GM12878 (cell line): ENCODE data around the gene SMARCD3. TPM values are rescaled to one million over a fixed set of nuclear protein-coding genes. Genes with fewer than 3 reads are reported as not detected.

Source experiments
- ATAC-seq: fragments of 200-7000 bp; cut with Tn5 transposase; 3 replicates; pipeline ENCODE4 v1.9.1; 2020; ENCODE audit warnings: mild to moderate bottlenecking, moderate library complexity
- BruUV-seq: library from RNA; stranded (reverse); fragments of 400-500 nt; replicated peaks from 2 replicates; lab custom pipeline; 2021; lab: Mats Ljungman, UMichigan
- CTCF ChIA-PET: fragments of 300-600 bp; sonication (Branson Sonifier 250); formaldehyde crosslinking; extraction: SDS; loops from one replicate; lab custom pipeline; 2021; ENCODE audit warnings: inconsistent platforms; lab: Yijun Ruan, JAX
- POLR2A ChIA-PET: fragments of 350-600 bp; formaldehyde crosslinking; extraction: SDS; loops from one replicate; lab custom pipeline; 2021; ENCODE audit warnings: inconsistent platforms; lab: Charles Lee
- RAD21 ChIA-PET: fragments of 300-600 bp; sonication (Branson Sonifier 250); formaldehyde crosslinking; loops from one replicate; lab custom pipeline; 2023; ENCODE audit warnings: antibody characterized with exemption; ENCODE audit not compliant: unreplicated experiment; lab: Charles Lee
- SMC1A ChIA-PET: fragments of 300-600 bp; sonication (Branson Sonifier 250); formaldehyde crosslinking; loops from one replicate; lab custom pipeline; 2023; ENCODE audit not compliant: unreplicated experiment, uncharacterized antibody; lab: Charles Lee
- DNase-seq: peaks from one replicate; pipeline ENCODE4 v3.0.0-alpha.2; 2011; ENCODE audit warnings: low read depth, low spot score
- FAIRE-seq: peaks from 3 replicates; lab custom pipeline; 2011; peaks lifted over from hg19 to GRCh38; lab: Jason Lieb, UNC
- H2AFZ ChIP-seq: 2 replicates; pipeline ENCODE4 v1.6.0; 2011; ENCODE audit warnings: low read depth, low read length, control low read depth; ENCODE audit not compliant: control insufficient read depth
- H3K27ac ChIP-seq: 2 replicates; pipeline ENCODE4 v1.5.1; 2011; ENCODE audit warnings: control low read depth; ENCODE audit not compliant: control insufficient read depth, insufficient read depth
- H3K27me3 ChIP-seq, 2 experiments: replicated peaks in 1 of 2; 2 replicates each; pipeline versions ENCODE4 v1.6.0 to v1.6.1; 2011; ENCODE audit warnings: low read length in 1 of 2; ENCODE audit not compliant: control insufficient read depth in 2 of 2, insufficient read depth in 2 of 2
- H3K36me3 ChIP-seq, 2 experiments: 2 replicates each; pipeline ENCODE4 v1.5.1; 2011; ENCODE audit warnings: low read length in 1 of 2; ENCODE audit not compliant: control insufficient read depth in 2 of 2, insufficient read depth in 2 of 2
- H3K4me1 ChIP-seq: 2 replicates; pipeline ENCODE4 v1.6.1; 2011; ENCODE audit warnings: mild to moderate bottlenecking, low read length, moderate library complexity, mixed read lengths; ENCODE audit not compliant: control insufficient read depth, insufficient read depth
- H3K4me2 ChIP-seq: 2 replicates; pipeline ENCODE4 v1.6.0; 2011; ENCODE audit warnings: control low read depth; ENCODE audit not compliant: control insufficient read depth, insufficient read depth
- H3K4me3 ChIP-seq: fragments of 200-600 bp; sonication (generic); 2 replicates; pipeline ENCODE4 v1.5.1; 2016
- H3K79me2 ChIP-seq: 2 replicates; pipeline ENCODE4 v1.6.0; 2011; ENCODE audit warnings: low read length; ENCODE audit not compliant: control insufficient read depth, insufficient read depth
- H3K9ac ChIP-seq: 2 replicates; pipeline ENCODE4 v1.8.0; 2011; ENCODE audit warnings: low read length, control low read depth, mixed read lengths; ENCODE audit not compliant: control insufficient read depth, insufficient read depth
- H3K9me3 ChIP-seq: replicated peaks from 3 replicates; pipeline ENCODE4 v1.5.1; 2011; ENCODE audit warnings: mild to moderate bottlenecking, low read length; ENCODE audit not compliant: control insufficient read depth, insufficient read depth
- H4K20me1 ChIP-seq: 2 replicates; pipeline ENCODE4 v1.6.0; 2011; ENCODE audit not compliant: control insufficient read depth, insufficient read depth
- BRCA1 ChIP-seq: IDR thresholded peaks from 2 replicates; pipeline ENCODE4 v1.6.1; 2011; ENCODE audit warnings: low read depth, low read length, improper control_type of control experiment
- CREB1 ChIP-seq: IDR thresholded peaks from 2 replicates; pipeline ENCODE4 v1.6.1; 2012; ENCODE audit warnings: low read depth, mild to moderate bottlenecking, inconsistent platforms
- CREM ChIP-seq: IDR thresholded peaks from 2 replicates; pipeline ENCODE4 v1.6.1; 2014; ENCODE audit warnings: antibody characterized with exemption, low read depth
- E2F4 ChIP-seq: IDR thresholded peaks from 2 replicates; pipeline ENCODE4 v1.6.1; 2012; ENCODE audit warnings: low read depth, low read length, improper control_type of control experiment
- HSF1 ChIP-seq: fragments of 150-350 bp; IDR thresholded peaks from 2 replicates; pipeline ENCODE4 v1.6.1; 2014; ENCODE audit warnings: mild to moderate bottlenecking, low read depth, low read length
- MTA2 ChIP-seq: fragments of 450-650 bp; IDR thresholded peaks from 2 replicates; pipeline ENCODE4 v1.6.1; 2016; ENCODE audit warnings: low read depth, mild to moderate bottlenecking, moderate library complexity
- MYB ChIP-seq: fragments of 150-350 bp; IDR thresholded peaks from 2 replicates; pipeline ENCODE4 v1.6.1; 2014; ENCODE audit warnings: mild to moderate bottlenecking, low read depth, low read length, borderline replicate concordance
- MYC ChIP-seq: IDR thresholded peaks from 2 replicates; pipeline ENCODE4 v1.6.1; 2011; ENCODE audit warnings: mild to moderate bottlenecking, low read length, moderate library complexity, inconsistent platforms; ENCODE audit not compliant: insufficient read depth, insufficient replicate concordance, insufficient read length, severe bottlenecking
- NBN ChIP-seq: fragments of 450-650 bp; IDR thresholded peaks from 2 replicates; pipeline ENCODE4 v1.6.1; 2016
- NFIC ChIP-seq: IDR thresholded peaks from 2 replicates; pipeline ENCODE4 v1.6.1; 2012; ENCODE audit warnings: low read depth, mild to moderate bottlenecking, inconsistent platforms, low read length, moderate library complexity
- NFYB ChIP-seq: IDR thresholded peaks from 2 replicates; pipeline ENCODE4 v1.6.1; 2011; ENCODE audit warnings: low read depth, mild to moderate bottlenecking, low read length, improper control_type of control experiment, moderate library complexity; ENCODE audit not compliant: insufficient read depth
- NR2F1 ChIP-seq: fragments of 450-650 bp; conservative IDR thresholded peaks from 2 replicates; pipeline ENCODE4 v1.6.1; 2017; ENCODE audit warnings: mild to moderate bottlenecking
- RELB ChIP-seq: fragments of 450-650 bp; IDR thresholded peaks from 2 replicates; pipeline ENCODE4 v1.6.1; 2017; ENCODE audit warnings: low read depth, mild to moderate bottlenecking, moderate library complexity
- SMAD5 ChIP-seq: IDR thresholded peaks from 2 replicates; pipeline ENCODE4 v1.6.1; 2016; ENCODE audit warnings: antibody characterized with exemption, low read depth
- SP1 ChIP-seq: IDR thresholded peaks from one replicate; pipeline ENCODE4 v1.6.1; 2011; ENCODE audit warnings: low read depth, low read length
- YY1 ChIP-seq: IDR thresholded peaks from 2 replicates; pipeline ENCODE4 v1.6.1; 2011; ENCODE audit warnings: low read depth, mild to moderate bottlenecking, low read length
- ZBED1 ChIP-seq: IDR thresholded peaks from 2 replicates; pipeline ENCODE4 v1.6.1; 2016; ENCODE audit warnings: borderline replicate concordance
- ZBTB33 ChIP-seq: fragments of 450-650 bp; IDR thresholded peaks from 2 replicates; pipeline ENCODE4 v1.6.1; 2017; ENCODE audit warnings: mild to moderate bottlenecking
- ZNF622 ChIP-seq: fragments of 450-650 bp; IDR thresholded peaks from 2 replicates; pipeline ENCODE4 v1.6.1; 2017; ENCODE audit warnings: mild to moderate bottlenecking, inconsistent platforms
- WGBS: methylation state at CpG from one replicate; pipeline ENCODE4 v1.1.6; 2016; ENCODE audit warnings: low lambda C conversion rate; ENCODE audit not compliant: insufficient replicate concordance, insufficient coverage; ENCODE audit errors: missing lambda C conversion rate; 5-methylcytosine and 5-hydroxymethylcytosine counted together
- in situ Hi-C: fragments of 300-500 bp; cut with MboI; formaldehyde crosslinking; loops from 9 replicates; pipeline ENCODE4 v1.14.3; 2018; ENCODE audit warnings: mixed read lengths
- intact Hi-C: fragments of 100-400 bp; cut with micrococcal nuclease; formaldehyde crosslinking; loops from one replicate; pipeline ENCODE4 v1.14.2; 2022; ENCODE audit not compliant: unreplicated experiment
- polyA plus RNA-seq, 11 experiments: library from polyadenylated mRNA; depleted of rRNA in 4 of 11; unstranded in 6 of 11; stranded (reverse) in 5 of 11; fragments of >200 nt; fragmentation: Nextera tagmentation in 4 of 11; fragmentation: Illumina TruSeq in 1 of 11; extraction: Ambion mirVana in 4 of 11; extraction: Trizol in 1 of 11; gene quantifications; 1 replicate in 1 of 11; 2 replicates in 10 of 11; pipeline versions ENCODE4 v1.2.1 to v1.2.3, GENCODE V29; 2011 to 2016; ENCODE audit warnings: inconsistent platforms in 2 of 11, missing spikeins in 2 of 11, low read depth in 1 of 11
- total RNA-seq, 4 experiments: library from RNA; depleted of rRNA in 3 of 4; stranded (reverse); fragments of >200 nt in 3 of 4; fragmentation: Illumina TruSeq in 1 of 4; extraction: Trizol in 1 of 4; gene quantifications; 2 replicates each; pipeline versions ENCODE4 v1.2.1 to v1.2.3, GENCODE V29; 2013 to 2021

Gene SMARCD3
- total and polyA plus RNA-seq, 10 of the 15 experiments (the other 5 are each of a cell fraction or from before 2014, with no cell fraction given) = 0.11 to 1.4 (median 0.16) TPM

- peaks cover 7% of the 10 kb centered on the region in 2 experiments for H3K27me3 ChIP-seq
- H3K4me1 ChIP-seq = peaks cover 16% of the 10 kb centered on the region
- ATAC-seq = no peak
- RAD21 ChIA-PET = no interaction called here
- H3K9me3 ChIP-seq = no peaks in the 10 kb centered on the region
- H3K4me2 ChIP-seq = no peak overlapping the region
- H3K79me2 ChIP-seq = no peaks in the 10 kb centered on the region
- H3K4me3 ChIP-seq = no peak overlapping the region
- TF ChIP-seq SP1 = no peak
- TF ChIP-seq NFIC = no peak
- no peak for TF ChIP-seq MYB
- TF ChIP-seq CREB1 = no peak
- TF ChIP-seq E2F4 = no peak
- no peak for TF ChIP-seq ZNF622
- no peak for TF ChIP-seq MTA2
- TF ChIP-seq MYC = no peak
- no peak for TF ChIP-seq RELB
- no peak for TF ChIP-seq ZBTB33
- TF ChIP-seq NR2F1 = no peak
- no peak for TF ChIP-seq NFYB
- no peak for TF ChIP-seq ZBED1
- no peak for TF ChIP-seq SMAD5
- no peak for TF ChIP-seq NBN
- TF ChIP-seq BRCA1 = no peak
- no peak for TF ChIP-seq YY1
- TF ChIP-seq CREM = no peak
- TF ChIP-seq HSF1 = no peak
- SMC1A ChIA-PET = interaction anchor here (3.4 kb wide), 1 partner anchor 8 kb away, joined by 20 read pairs; the partner anchor contains the start of gene CHPF2
- H3K9ac ChIP-seq = no peak overlapping the region
- intact Hi-C loops = loop anchor here (5.0 kb wide), 1 partner anchor 69 kb away; no protein-coding TSS in a partner anchor
- no peak overlapping the region for H2AFZ ChIP-seq
- H3K36me3 ChIP-seq = peaks cover 0 to 10% of the 10 kb centered on the region in 2 experiments; a peak in 3 of 4 replicates
- 99% methylated on average over 7 of the region's 7 CpGs for WGBS
- CTCF ChIA-PET = interaction anchor here (4.0 kb wide), 1 partner anchor 110 kb away, joined by 28 read pairs; no protein-coding TSS in a partner anchor
- no peak overlapping the region for H3K27ac ChIP-seq
- BruUV-seq = no TSS peak
- FAIRE-seq = no peak
- no peaks in the 10 kb centered on the region for H4K20me1 ChIP-seq
- DNase-seq = no peak
- in situ Hi-C loops = no loop called here
- POLR2A ChIA-PET = no interaction called here
These were observed 7.3 kb downstream of the SMARCD3 start for GRCh38 chr7:151240942-151241754.
